Keratinocyte (primary cell): Measurements from ENCODE around the gene DENND4C. TPM values are rescaled to one million over a fixed set of nuclear protein-coding genes. Genes with fewer than 3 reads are reported as not detected.

Source experiments
- DNase-seq: peaks from one replicate; pipeline ENCODE4 v3.0.0-alpha.2; 2011; ENCODE audit warnings: low read depth, missing footprints, low spot score
- FAIRE-seq: peaks from 2 replicates; lab custom pipeline; 2011; peaks lifted over from hg19 to GRCh38; lab: Jason Lieb, UNC
- H2AFZ ChIP-seq: 2 replicates; pipeline ENCODE4 v1.6.0; 2012; ENCODE audit warnings: low read length, control low read depth, inconsistent platforms; ENCODE audit not compliant: control insufficient read depth
- H3K27ac ChIP-seq: 2 replicates; pipeline ENCODE4 v1.5.1; 2011; ENCODE audit warnings: low read length; ENCODE audit not compliant: control insufficient read depth, insufficient read depth
- H3K27me3 ChIP-seq: 3 replicates; pipeline ENCODE4 v1.6.0; 2011; ENCODE audit warnings: low read length; ENCODE audit not compliant: control insufficient read depth, insufficient read depth; ENCODE audit errors: extremely low read depth
- H3K36me3 ChIP-seq, 2 experiments: 2 replicates in 1 of 2; 3 replicates in 1 of 2; pipeline ENCODE4 v1.5.1; 2011; ENCODE audit warnings: low read length in 2 of 2, mild to moderate bottlenecking in 1 of 2; ENCODE audit not compliant: control insufficient read depth in 2 of 2, insufficient read depth in 2 of 2; ENCODE audit errors: extremely low read depth in 1 of 2
- H3K4me1 ChIP-seq: 3 replicates; pipeline ENCODE4 v1.5.1; 2011; ENCODE audit warnings: low read length; ENCODE audit not compliant: control insufficient read depth, insufficient read depth; ENCODE audit errors: extremely low read depth
- H3K4me2 ChIP-seq: 3 replicates; pipeline ENCODE4 v1.6.0; 2011; ENCODE audit warnings: low read depth, low read length; ENCODE audit not compliant: control insufficient read depth, insufficient read depth; ENCODE audit errors: extremely low read depth
- H3K4me3 ChIP-seq, 3 experiments: fragments of 200-600 bp in 1 of 3; sonication (generic) in 1 of 3; 2 replicates in 2 of 3; 3 replicates in 1 of 3; pipeline ENCODE4 v1.5.1; 2011 to 2016; ENCODE audit warnings: low read length in 3 of 3, mild to moderate bottlenecking in 3 of 3, control low read depth in 2 of 3, inconsistent platforms in 1 of 3, low read depth in 1 of 3, mixed read lengths in 1 of 3, mixed run types in 1 of 3, moderate library complexity in 1 of 3; ENCODE audit not compliant: control insufficient read depth in 2 of 3, insufficient read depth in 2 of 3; ENCODE audit errors: extremely low read depth in 1 of 3
- H3K79me2 ChIP-seq: 2 replicates; pipeline ENCODE4 v1.6.0; 2012; ENCODE audit warnings: low read length; ENCODE audit not compliant: control insufficient read depth, insufficient read depth
- H3K9ac ChIP-seq: 3 replicates; pipeline ENCODE4 v1.6.0; 2011; ENCODE audit warnings: low read length; ENCODE audit not compliant: control insufficient read depth, insufficient read depth; ENCODE audit errors: extremely low read depth
- H3K9me1 ChIP-seq: 3 replicates; pipeline ENCODE4 v1.6.0; 2011; ENCODE audit warnings: low read length; ENCODE audit not compliant: control insufficient read depth, insufficient read depth; ENCODE audit errors: extremely low read depth
- H3K9me3 ChIP-seq: 2 replicates; pipeline ENCODE4 v1.5.1; 2012; ENCODE audit warnings: low read depth, low read length; ENCODE audit not compliant: control insufficient read depth
- H4K20me1 ChIP-seq: 3 replicates; pipeline ENCODE4 v1.6.0; 2011; ENCODE audit warnings: low read length; ENCODE audit not compliant: control insufficient read depth, insufficient read depth; ENCODE audit errors: extremely low read depth
- CTCF ChIP-seq, 3 experiments: IDR thresholded peaks in 1 of 3; conservative IDR thresholded peaks in 1 of 3; optimal IDR thresholded peaks in 1 of 3; 2 replicates in 2 of 3; 3 replicates in 1 of 3; pipeline versions ENCODE3 to v1.5.1; 2011; ENCODE audit warnings: low read length in 3 of 3, mild to moderate bottlenecking in 3 of 3, moderate library complexity in 2 of 3, control low read depth in 1 of 3, inconsistent platforms in 1 of 3; ENCODE audit not compliant: insufficient read depth in 2 of 3; ENCODE audit errors: extremely low read depth in 1 of 3
- EZH2 ChIP-seq: IDR thresholded peaks from one replicate; pipeline ENCODE4 v1.6.1; 2012; ENCODE audit warnings: inconsistent platforms, mild to moderate bottlenecking, low read length, moderate library complexity
- dilution Hi-C: fragments of 300-500 bp; cut with MboI; formaldehyde crosslinking; loops from one replicate; pipeline ENCODE4 v1.7.0; 2020; ENCODE audit warnings: low sequenced_read_pairs; ENCODE audit not compliant: extremely low pct_ligation_motif_present
- polyA plus RNA-seq, 5 experiments: library from polyadenylated mRNA; depleted of rRNA in 3 of 5; stranded (reverse) in 3 of 5; stranded (forward) in 1 of 5; unstranded in 1 of 5; fragments of >200 nt; gene quantifications; 1 replicate in 1 of 5; 2 replicates in 3 of 5; 3 replicates in 1 of 5; pipeline versions ENCODE4 v1.2.1 to v1.2.3, GENCODE V29; 2011 to 2012; ENCODE audit warnings: missing spikeins in 2 of 5, low read depth in 1 of 5, low replicate concordance in 1 of 5

Gene DENND4C
- polyA plus RNA-seq, 1 donor (not counting 4 experiments of a cell fraction or from before 2014, with no cell fraction given), result 25.6 TPM

- Histone ChIP-seq H3K27me3 (no peaks in the 10 kb centered on the region), H3K4me2 (no peak overlapping the region), H3K36me3 (no peaks in the 10 kb centered on the region), H3K9me1 (no peaks in the 10 kb centered on the region), H3K79me2 (no peaks in the 10 kb centered on the region), H2AFZ (no peak overlapping the region), H3K4me3 (no peak overlapping the region), H3K4me1 (no peaks in the 10 kb centered on the region), H3K9ac (no peak overlapping the region), H3K9me3 (no peaks in the 10 kb centered on the region), H4K20me1 (no peaks in the 10 kb centered on the region), H3K27ac (no peak overlapping the region)
- TF ChIP-seq EZH2, result no peak
- TF ChIP-seq CTCF (optimal IDR thresholded peaks at IDR 0.05 in 1 of 3, IDR thresholded peaks at IDR 0.05 in 1 of 3, conservative IDR thresholded peaks at IDR 0.05 in 1 of 3; ENCODE audit: extremely low read depth in 1 of 3, insufficient read depth in 2 of 3, low read length in 3 of 3), result no peak
- DNase-seq (no peak), FAIRE-seq (no peak)
- dilution Hi-C loops, result no loop called here
These were observed 9.2 kb upstream of the DENND4C start for GRCh38 chr9:19221326-19221725.

DNA sequence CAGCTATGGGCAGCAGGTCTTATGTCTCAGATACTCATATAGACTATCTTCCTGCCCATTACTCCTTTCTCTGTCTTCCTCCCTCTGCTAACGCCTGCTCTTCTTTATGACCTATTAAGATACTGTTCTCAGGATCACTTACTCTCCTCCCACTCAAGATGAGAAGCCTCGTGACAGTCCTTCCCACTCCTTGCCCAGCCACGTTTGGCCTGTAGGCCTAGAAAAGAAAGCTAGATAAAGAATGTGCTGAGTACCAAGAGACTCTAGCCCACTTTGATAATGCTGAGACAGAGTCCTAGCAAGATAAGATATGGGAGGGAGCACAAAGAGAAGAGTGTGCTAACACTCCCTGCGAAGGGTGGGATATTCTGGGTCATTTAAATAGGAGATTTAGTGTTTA lies 6.8 kb upstream of the DENND4C start:
- Histone ChIP-seq H3K79me2 (no peaks in the 10 kb centered on the region), H3K4me1 (no peaks in the 10 kb centered on the region), H3K4me3 (no peak overlapping the region), H3K9ac (no peak overlapping the region), H3K4me2 (no peak overlapping the region), H4K20me1 (no peaks in the 10 kb centered on the region), H3K36me3 (no peaks in the 10 kb centered on the region), H3K9me1 (no peaks in the 10 kb centered on the region), H3K9me3 (no peaks in the 10 kb centered on the region), H3K27ac (no peak overlapping the region), H3K27me3 (no peaks in the 10 kb centered on the region), H2AFZ (no peak overlapping the region)
- DNase-seq (no peak), FAIRE-seq (no peak)
- no peak for TF ChIP-seq EZH2
- no peak for TF ChIP-seq CTCF (optimal IDR thresholded peaks at IDR 0.05 in 1 of 3, IDR thresholded peaks at IDR 0.05 in 1 of 3, conservative IDR thresholded peaks at IDR 0.05 in 1 of 3; ENCODE audit: extremely low read depth in 1 of 3, insufficient read depth in 2 of 3, low read length in 3 of 3)
- dilution Hi-C loops, result no loop called here
